GM23338 (cell line): ENCODE measurements around the gene CABLES1. TPM values are rescaled to one million over a fixed set of nuclear protein-coding genes. Genes with fewer than 3 reads are reported as not detected.

Source experiments
- ATAC-seq: fragments of 200-7000 bp; cut with Tn5 transposase; 3 replicates; pipeline ENCODE4 v1.9.1; 2020
- DNase-seq: peaks from one replicate; pipeline ENCODE4 v3.0.0-alpha.2; 2015; ENCODE audit warnings: low spot score
- H2AFZ ChIP-seq: fragments of 200-600 bp; sonication (generic); 2 replicates; pipeline ENCODE4 v1.8.0; 2016; ENCODE audit warnings: antibody characterized with exemption, mild to moderate bottlenecking, moderate library complexity
- H3F3A ChIP-seq: fragments of 200-600 bp; sonication (generic); replicated peaks from 2 replicates; pipeline ENCODE4 v1.8.0; 2017; ENCODE audit warnings: antibody characterized with exemption, mixed run types, low read depth
- H3K27ac ChIP-seq: fragments of 200-600 bp; sonication (generic); 2 replicates; pipeline ENCODE4 v1.6.1; 2016; ENCODE audit warnings: low read depth
- H3K27me3 ChIP-seq: fragments of 200-600 bp; sonication (generic); 2 replicates; pipeline ENCODE4 v1.8.0; 2016; ENCODE audit warnings: mild to moderate bottlenecking, mixed run types, moderate library complexity; ENCODE audit not compliant: insufficient read depth
- H3K36me3 ChIP-seq: fragments of 200-600 bp; sonication (generic); 2 replicates; pipeline ENCODE4 v1.8.0; 2016; ENCODE audit warnings: mild to moderate bottlenecking; ENCODE audit not compliant: insufficient read depth
- H3K4me1 ChIP-seq: fragments of 200-600 bp; sonication (generic); 2 replicates; pipeline ENCODE4 v1.8.0; 2016; ENCODE audit warnings: mild to moderate bottlenecking, moderate library complexity; ENCODE audit not compliant: insufficient read depth
- H3K4me2 ChIP-seq: fragments of 200-600 bp; sonication (generic); 2 replicates; pipeline ENCODE4 v1.7.1; 2017; ENCODE audit warnings: mixed run types
- H3K4me3 ChIP-seq: fragments of 200-600 bp; sonication (generic); 2 replicates; pipeline ENCODE4 v1.6.1; 2016; ENCODE audit warnings: mixed run types
- H3K79me2 ChIP-seq: fragments of 200-600 bp; sonication (generic); replicated peaks from 2 replicates; pipeline ENCODE4 v1.8.0; 2017; ENCODE audit warnings: mild to moderate bottlenecking; ENCODE audit not compliant: insufficient read depth
- H3K9me2 ChIP-seq: fragments of 200-600 bp; sonication (generic); 2 replicates; pipeline ENCODE4 v1.8.0; 2017; ENCODE audit not compliant: insufficient read depth
- H4K20me1 ChIP-seq: fragments of 200-600 bp; sonication (generic); replicated peaks from 2 replicates; pipeline ENCODE4 v1.8.0; 2017; ENCODE audit warnings: mild to moderate bottlenecking; ENCODE audit not compliant: insufficient read depth
- H3K27ac Mint-ChIP-seq: 2 replicates; pipeline ENCODE4 v1.8.0; 2020; ENCODE audit warnings: inconsistent platforms, mild to moderate bottlenecking, moderate library complexity, mixed read lengths
- H3K27me3 Mint-ChIP-seq: 3 replicates; pipeline ENCODE4 v1.8.0; 2022; ENCODE audit warnings: low read depth, mild to moderate bottlenecking, moderate library complexity, mixed read lengths, inconsistent platforms; ENCODE audit not compliant: insufficient read depth, poor library complexity
- H3K36me3 Mint-ChIP-seq: 3 replicates; pipeline ENCODE4 v1.8.0; 2021; ENCODE audit warnings: low read depth, mild to moderate bottlenecking, inconsistent platforms, moderate library complexity, mixed read lengths
- H3K4me1 Mint-ChIP-seq: 3 replicates; pipeline ENCODE4 v1.8.0; 2020; ENCODE audit warnings: mild to moderate bottlenecking, inconsistent platforms, mixed read lengths
- H3K4me3 Mint-ChIP-seq: 3 replicates; pipeline ENCODE4 v1.8.0; 2021; ENCODE audit warnings: moderate library complexity, mild to moderate bottlenecking, inconsistent platforms, mixed read lengths
- H3K9me3 Mint-ChIP-seq: 3 replicates; pipeline ENCODE4 v1.8.0; 2020; ENCODE audit warnings: moderate library complexity, mild to moderate bottlenecking, inconsistent platforms, mixed read lengths
- CTCF ChIP-seq, 2 experiments: fragments of 200-600 bp in 1 of 2; sonication (generic) in 1 of 2; conservative IDR thresholded peaks; 2 replicates each; pipeline versions ENCODE4 v1.5.1 to v1.6.1; 2016 to 2017; ENCODE audit warnings: antibody characterized with exemption in 2 of 2, low read depth in 2 of 2, mild to moderate bottlenecking in 2 of 2, moderate library complexity in 1 of 2
- EZH2 ChIP-seq: fragments of 200-600 bp; sonication (generic); IDR thresholded peaks from one replicate; pipeline ENCODE4 v1.8.0; 2017; ENCODE audit warnings: antibody characterized with exemption, mild to moderate bottlenecking, low read depth; ENCODE audit not compliant: unreplicated experiment
- EZH2phosphoT487 ChIP-seq: fragments of 200-600 bp; sonication (generic); IDR thresholded peaks from one replicate; pipeline ENCODE4 v1.8.1; 2018; ENCODE audit warnings: antibody characterized with exemption; ENCODE audit not compliant: unreplicated experiment
- JUNB ChIP-seq: IDR thresholded peaks from one replicate; pipeline ENCODE4 v1.6.1; 2016; ENCODE audit warnings: antibody characterized with exemption; ENCODE audit not compliant: unreplicated experiment
- STAT1 ChIP-seq: IDR thresholded peaks from one replicate; pipeline ENCODE4 v1.6.1; 2016; ENCODE audit warnings: antibody characterized with exemption; ENCODE audit not compliant: unreplicated experiment
- polyA plus RNA-seq: library from polyadenylated mRNA; unstranded; fragments of >200 nt; fragmentation: Nextera tagmentation; extraction: Ambion mirVana; gene quantifications from 2 replicates; pipeline ENCODE4 v1.2.1, GENCODE V29; 2016
- total RNA-seq: library from RNA; depleted of rRNA; stranded (reverse); fragments of >200 nt; shearing (Covaris generic); gene quantifications from 2 replicates; pipeline ENCODE4 v1.2.3, GENCODE V29; 2014
- TF ChIP-seq, protein P1 (sequence below): IDR thresholded peaks from one replicate; pipeline ENCODE4 v1.6.1; 2018; ENCODE audit warnings: antibody characterized with exemption; ENCODE audit not compliant: unreplicated experiment

The CABLES1 gene
- total and polyA plus RNA-seq, 2 experiments from 2014 or later = 2.6 to 12.4 TPM

DNA sequence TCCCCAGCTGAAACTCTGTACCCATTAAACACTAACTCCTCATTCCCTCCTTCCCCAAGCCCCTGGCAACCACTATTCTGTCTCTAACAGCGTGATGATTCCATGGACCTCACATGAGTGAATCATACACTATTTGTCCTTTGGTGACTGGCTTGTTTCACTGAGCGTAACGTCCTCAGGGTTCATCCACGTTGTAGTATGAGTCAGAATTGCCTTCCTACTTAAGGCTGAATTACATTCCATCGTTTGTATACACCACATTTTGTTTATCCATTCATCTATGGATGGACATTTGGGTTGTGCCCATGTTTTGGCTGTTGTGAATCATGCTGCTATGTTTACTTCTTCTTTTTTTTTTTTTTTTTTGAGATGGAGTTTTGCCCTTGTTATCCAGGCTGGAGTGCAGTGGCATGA, 19.6 kb upstream of the CABLES1 start:
- Histone ChIP-seq H4K20me1 (no peaks in the 10 kb centered on the region), H3F3A (no peaks in the 10 kb centered on the region), H3K4me2 (no peak overlapping the region), H3K27me3 (no peaks in the 10 kb centered on the region), H3K4me3 (no peak overlapping the region), H3K36me3 (no peaks in the 10 kb centered on the region), H2AFZ (no peak overlapping the region), H3K4me1 (peaks cover 9% of the 10 kb centered on the region; the same call in 1 of the 2 replicates), H3K9me2 (no peaks in the 10 kb centered on the region), H3K79me2 (no peaks in the 10 kb centered on the region), H3K27ac (no peak overlapping the region)
- Mint-ChIP-seq H3K4me1 (peaks cover 10% of the 10 kb centered on the region), H3K4me3 (no peak overlapping the region), H3K27ac (no peak overlapping the region), H3K36me3 (no peaks in the 10 kb centered on the region), H3K9me3 (no peaks in the 10 kb centered on the region; the same call in 2 of the 3 replicates), H3K27me3 (peaks cover 2% of the 10 kb centered on the region)
- DNase-seq (no peak), ATAC-seq (no peak)
- no peak for TF ChIP-seq STAT1
- no peak for TF ChIP-seq EZH2
- TF ChIP-seq EZH2phosphoT487 = no peak
- no peak for TF ChIP-seq JUNB
- TF ChIP-seq, protein P1, sequence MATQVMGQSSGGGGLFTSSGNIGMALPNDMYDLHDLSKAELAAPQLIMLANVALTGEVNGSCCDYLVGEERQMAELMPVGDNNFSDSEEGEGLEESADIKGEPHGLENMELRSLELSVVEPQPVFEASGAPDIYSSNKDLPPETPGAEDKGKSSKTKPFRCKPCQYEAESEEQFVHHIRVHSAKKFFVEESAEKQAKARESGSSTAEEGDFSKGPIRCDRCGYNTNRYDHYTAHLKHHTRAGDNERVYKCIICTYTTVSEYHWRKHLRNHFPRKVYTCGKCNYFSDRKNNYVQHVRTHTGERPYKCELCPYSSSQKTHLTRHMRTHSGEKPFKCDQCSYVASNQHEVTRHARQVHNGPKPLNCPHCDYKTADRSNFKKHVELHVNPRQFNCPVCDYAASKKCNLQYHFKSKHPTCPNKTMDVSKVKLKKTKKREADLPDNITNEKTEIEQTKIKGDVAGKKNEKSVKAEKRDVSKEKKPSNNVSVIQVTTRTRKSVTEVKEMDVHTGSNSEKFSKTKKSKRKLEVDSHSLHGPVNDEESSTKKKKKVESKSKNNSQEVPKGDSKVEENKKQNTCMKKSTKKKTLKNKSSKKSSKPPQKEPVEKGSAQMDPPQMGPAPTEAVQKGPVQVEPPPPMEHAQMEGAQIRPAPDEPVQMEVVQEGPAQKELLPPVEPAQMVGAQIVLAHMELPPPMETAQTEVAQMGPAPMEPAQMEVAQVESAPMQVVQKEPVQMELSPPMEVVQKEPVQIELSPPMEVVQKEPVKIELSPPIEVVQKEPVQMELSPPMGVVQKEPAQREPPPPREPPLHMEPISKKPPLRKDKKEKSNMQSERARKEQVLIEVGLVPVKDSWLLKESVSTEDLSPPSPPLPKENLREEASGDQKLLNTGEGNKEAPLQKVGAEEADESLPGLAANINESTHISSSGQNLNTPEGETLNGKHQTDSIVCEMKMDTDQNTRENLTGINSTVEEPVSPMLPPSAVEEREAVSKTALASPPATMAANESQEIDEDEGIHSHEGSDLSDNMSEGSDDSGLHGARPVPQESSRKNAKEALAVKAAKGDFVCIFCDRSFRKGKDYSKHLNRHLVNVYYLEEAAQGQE = no peak

GRCh38 chr18:23121133-23121532, 14.2 kb upstream of the CABLES1 start:
- DNase-seq (peak; percentile 62), ATAC-seq (peak; percentile 55; the same call in 2 of the 3 replicates)
- no peaks in the 10 kb centered on the region for H4K20me1 ChIP-seq
- no peak overlapping the region for H3K4me2 ChIP-seq
- Mint-ChIP-seq H3K4me3 (no peak overlapping the region), H3K27ac (no peak overlapping the region), H3K9me3 (no peaks in the 10 kb centered on the region), H3K36me3 (no peaks in the 10 kb centered on the region), H3K4me1 (peaks cover 9% of the 10 kb centered on the region), H3K27me3 (peaks cover 14% of the 10 kb centered on the region)
- H3K27me3 ChIP-seq = no peaks in the 10 kb centered on the region
- H3K79me2 ChIP-seq = no peaks in the 10 kb centered on the region
- no peaks in the 10 kb centered on the region for H3F3A ChIP-seq
- H3K9me2 ChIP-seq = no peaks in the 10 kb centered on the region
- TF ChIP-seq EZH2phosphoT487 = no peak
- 0 out of 4 replicates have a peak, but pooled peaks of 1 of the 2 experiments have one; percentile 19 for TF ChIP-seq CTCF (conservative IDR thresholded peaks at IDR 0.05; ENCODE audit: low read depth in 2 of 2)
- H3K4me1 ChIP-seq = no peaks in the 10 kb centered on the region
- H2AFZ ChIP-seq = peak overlapping the region; percentile 39; the same call in 1 of the 2 replicates
- no peak overlapping the region for H3K27ac ChIP-seq
- no peak overlapping the region for H3K4me3 ChIP-seq
- H3K36me3 ChIP-seq = no peaks in the 10 kb centered on the region
